Amniotic epithelial cell (primary cell): Measurements from ENCODE around the gene ZNF839.
"Not testable (repeated sequence)": the region's sequence is repeated elsewhere in the genome, so short reads cannot be mapped to it uniquely, and the experiment has no call there.

Source experiments
- DNase-seq: peaks from one replicate; pipeline ENCODE4 v3.0.0-alpha.2; 2010; ENCODE audit warnings: low read depth

The ZNF839 gene

GRCh38 chr14:102342238-102342637 lies 22.7 kb downstream of the ZNF839 start:
- DNase-seq, result no peak

- DNase-seq, result no peak
Observed at GRCh38 chr14:102344084-102344483, 24.5 kb downstream of the ZNF839 start.

- DNase-seq, result no peak
Observed at GRCh38 chr14:102344485-102344884, 24.9 kb downstream of the ZNF839 start.

- DNase-seq, result no peak
Observed at GRCh38 chr14:102345232-102345631, 25.7 kb downstream of the ZNF839 start.

GRCh38 chr14:102346645-102347044 lies 27.1 kb downstream of the ZNF839 start:
- DNase-seq, result no peak

GRCh38 chr14:102348376-102348775 lies 28.8 kb downstream of the ZNF839 start:
- DNase-seq, result no peak

GRCh38 chr14:102351023-102351422 lies 31.5 kb downstream of the ZNF839 start:
- DNase-seq, result no peak

- DNase-seq, result not testable (repeated sequence)
Observed at GRCh38 chr14:102351593-102351992, 32.0 kb downstream of the ZNF839 start.

- DNase-seq, result no peak
Observed at GRCh38 chr14:102352213-102352612, 32.7 kb downstream of the ZNF839 start.

GRCh38 chr14:102353126-102353619 lies 33.6 kb downstream of the ZNF839 start:
- DNase-seq, result no peak

GRCh38 chr14:102356280-102356679 lies 36.7 kb downstream of the ZNF839 start:
- no peak for DNase-seq

GRCh38 chr14:102359341-102359740 lies 39.8 kb downstream of the ZNF839 start:
- DNase-seq, result no peak

- no peak for DNase-seq
Observed at GRCh38 chr14:102360388-102360787, 40.8 kb downstream of the ZNF839 start.

GRCh38 chr14:102362084-102362483 lies 42.5 kb downstream of the ZNF839 start:
- DNase-seq, result peak; percentile 18

- DNase-seq, result peak; percentile 91
Observed at GRCh38 chr14:102362545-102363181, 43.1 kb downstream of the ZNF839 start, which contains the start of the genes CINP and TECPR2. CINP (minus strand) TSS chr14:102362890; CDS start chr14:102362851, 39 bp downstream. TECPR2 (plus strand) TSS chr14:102362941; CDS start chr14:102376722, 13,781 bp downstream.

- DNase-seq, result no peak
Observed at GRCh38 chr14:102363182-102363943, 43.8 kb downstream of the ZNF839 start.

- DNase-seq, result peak; percentile 79
Observed at GRCh38 chr14:102370305-102370809, 50.8 kb downstream of the ZNF839 start.

- peak; percentile 16 for DNase-seq
Observed at GRCh38 chr14:102371361-102371760, 51.8 kb downstream of the ZNF839 start.

- DNase-seq, result no peak
Observed at GRCh38 chr14:102373110-102373509, 53.6 kb downstream of the ZNF839 start.

GRCh38 chr14:102374264-102374663 lies 54.7 kb downstream of the ZNF839 start:
- DNase-seq, result no peak

- DNase-seq, result no peak
Observed at GRCh38 chr14:102375119-102375518, 55.6 kb downstream of the ZNF839 start.

GRCh38 chr14:102377696-102378095 lies 58.1 kb downstream of the ZNF839 start:
- DNase-seq, result no peak

GRCh38 chr14:102378830-102379229 lies 59.3 kb downstream of the ZNF839 start:
- DNase-seq, result no peak
